ENCODE data around the gene AMN.

Gene AMN

GRCh38 chr14:102930753-102931579, 8.5 kb downstream of the AMN start:
- no peak overlapping the region for H3K27ac ChIP-seq
- no peak for TF ChIP-seq CTCF (conservative IDR thresholded peaks at IDR 0.05)
- TF ChIP-seq ZFX (IDR thresholded peaks at IDR 0.05): no peak

GRCh38 chr14:102931580-102932285, 9.3 kb downstream of the AMN start:
- H3K27ac ChIP-seq: no peak overlapping the region
- no peak for TF ChIP-seq ZFX (IDR thresholded peaks at IDR 0.05)
- TF ChIP-seq CTCF (conservative IDR thresholded peaks at IDR 0.05): no peak

GRCh38 chr14:102932484-102933248, 10.2 kb downstream of the AMN start:
- no peak overlapping the region for H3K27ac ChIP-seq
- no peak for TF ChIP-seq CTCF (conservative IDR thresholded peaks at IDR 0.05)

GRCh38 chr14:102933618-102934231, 11.3 kb downstream of the AMN start:
- TF ChIP-seq CTCF (conservative IDR thresholded peaks at IDR 0.05): no peak
- no peak for TF ChIP-seq ZFX (IDR thresholded peaks at IDR 0.05)
- H3K27ac ChIP-seq: no peak overlapping the region

- TF ChIP-seq CTCF (conservative IDR thresholded peaks at IDR 0.05): no peak
- no peak for TF ChIP-seq ZFX (IDR thresholded peaks at IDR 0.05)
- no peak overlapping the region for H3K27ac ChIP-seq
Observed at GRCh38 chr14:102935756-102936155, 13.3 kb downstream of the AMN start.

- no peak overlapping the region for H3K27ac ChIP-seq
- TF ChIP-seq ZFX (IDR thresholded peaks at IDR 0.05) (no peak), CTCF (conservative IDR thresholded peaks at IDR 0.05) (no peak)
Observed at GRCh38 chr14:102937331-102938175, 15.1 kb downstream of the AMN start.

All from C4-2B (cell line).